ENCODE results near the gene CALD1. TPM values are rescaled to one million over a fixed set of nuclear protein-coding genes. Genes with fewer than 3 reads are reported as not detected.

CALD1 gene
- total RNA-seq, 4 donors from 2014 or later = 351 to 1,046 (median 551) TPM

DNA sequence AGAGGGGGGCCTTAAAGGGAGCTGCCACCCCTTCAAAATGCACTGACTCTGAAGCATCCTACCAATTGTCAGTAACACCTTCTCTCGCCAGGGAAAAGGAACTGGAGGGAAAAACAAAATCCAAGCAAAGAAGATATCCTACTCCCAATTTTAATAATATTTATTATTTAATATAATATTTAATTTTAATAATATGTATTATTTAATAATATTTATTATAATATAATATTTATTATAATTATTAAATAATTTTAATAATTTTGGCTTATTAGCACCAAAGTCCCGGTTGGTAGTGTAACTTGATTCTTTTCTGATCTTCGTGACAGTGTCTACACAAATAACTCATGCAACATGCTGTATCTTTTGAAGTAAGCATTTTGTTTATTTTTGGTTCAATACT is 148.3 kb downstream of the CALD1 start:
- no peaks in the 10 kb centered on the region for H3K27me3 ChIP-seq
- intact Hi-C loops (cut with DNase I; ENCODE audit: low total_unique reads) = no loop called here
- H3K9me3 ChIP-seq = no peaks in the 10 kb centered on the region
- no peaks in the 10 kb centered on the region for H3K36me3 ChIP-seq
- TF ChIP-seq POLR2A (IDR thresholded peaks at IDR 0.05) = no peak
- TF ChIP-seq, protein P1, sequence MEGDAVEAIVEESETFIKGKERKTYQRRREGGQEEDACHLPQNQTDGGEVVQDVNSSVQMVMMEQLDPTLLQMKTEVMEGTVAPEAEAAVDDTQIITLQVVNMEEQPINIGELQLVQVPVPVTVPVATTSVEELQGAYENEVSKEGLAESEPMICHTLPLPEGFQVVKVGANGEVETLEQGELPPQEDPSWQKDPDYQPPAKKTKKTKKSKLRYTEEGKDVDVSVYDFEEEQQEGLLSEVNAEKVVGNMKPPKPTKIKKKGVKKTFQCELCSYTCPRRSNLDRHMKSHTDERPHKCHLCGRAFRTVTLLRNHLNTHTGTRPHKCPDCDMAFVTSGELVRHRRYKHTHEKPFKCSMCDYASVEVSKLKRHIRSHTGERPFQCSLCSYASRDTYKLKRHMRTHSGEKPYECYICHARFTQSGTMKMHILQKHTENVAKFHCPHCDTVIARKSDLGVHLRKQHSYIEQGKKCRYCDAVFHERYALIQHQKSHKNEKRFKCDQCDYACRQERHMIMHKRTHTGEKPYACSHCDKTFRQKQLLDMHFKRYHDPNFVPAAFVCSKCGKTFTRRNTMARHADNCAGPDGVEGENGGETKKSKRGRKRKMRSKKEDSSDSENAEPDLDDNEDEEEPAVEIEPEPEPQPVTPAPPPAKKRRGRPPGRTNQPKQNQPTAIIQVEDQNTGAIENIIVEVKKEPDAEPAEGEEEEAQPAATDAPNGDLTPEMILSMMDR (IDR thresholded peaks at IDR 0.05) = no peak
- no peak for DNase-seq
- H3K27ac ChIP-seq = no peak overlapping the region
- H3K4me3 ChIP-seq = no peak overlapping the region
- H3K4me1 ChIP-seq = peaks cover 0 to 11% of the 10 kb centered on the region in 2 donors

DNA sequence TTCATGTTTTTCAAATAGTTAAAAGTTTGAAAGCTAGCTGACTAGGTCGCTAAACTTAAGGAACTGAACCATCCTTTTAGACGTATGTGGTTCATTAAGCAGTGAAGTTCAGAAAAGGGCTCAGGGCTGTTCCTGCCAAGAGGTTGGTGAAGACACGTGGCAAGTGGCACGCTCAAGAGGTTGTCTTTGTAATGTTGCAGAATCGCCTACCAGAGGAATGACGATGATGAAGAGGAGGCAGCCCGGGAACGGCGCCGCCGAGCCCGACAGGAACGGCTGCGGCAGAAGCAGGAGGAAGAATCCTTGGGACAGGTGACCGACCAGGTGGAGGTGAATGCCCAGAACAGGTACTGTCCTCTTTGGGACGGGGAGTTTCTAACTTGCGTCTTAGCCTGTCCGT is 149.1 kb downstream of the CALD1 start:
- Histone ChIP-seq H3K27me3 (no peaks in the 10 kb centered on the region), H3K27ac (no peak overlapping the region), H3K9me3 (no peaks in the 10 kb centered on the region), H3K36me3 (no peaks in the 10 kb centered on the region), H3K4me3 (no peak overlapping the region), H3K4me1 (peaks cover 0 to 12% of the 10 kb centered on the region in 2 donors)
- intact Hi-C loops (cut with DNase I; ENCODE audit: low total_unique reads) = no loop called here
- TF ChIP-seq POLR2A (IDR thresholded peaks at IDR 0.05) = no peak
- TF ChIP-seq, protein P1 (IDR thresholded peaks at IDR 0.05) = no peak
- DNase-seq = no peak

DNA sequence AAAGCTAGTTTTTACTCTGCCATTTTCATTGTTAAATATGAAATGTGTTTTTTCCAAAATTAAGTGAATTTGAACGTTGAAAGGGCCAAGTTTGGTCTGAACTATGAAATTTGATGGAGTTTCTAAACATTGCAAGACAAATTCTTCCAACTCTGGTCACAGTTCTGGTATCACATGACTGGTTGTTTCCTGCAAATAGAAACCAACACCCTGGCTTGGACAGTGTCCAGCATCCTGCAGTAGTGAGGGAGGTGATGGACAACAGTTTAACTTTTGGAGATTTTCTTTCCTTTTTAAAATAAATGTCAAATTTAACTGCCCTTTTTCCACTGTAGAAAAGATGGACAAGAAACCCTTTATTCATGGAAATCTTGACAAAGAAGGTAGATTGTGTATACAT is 152.1 kb downstream of the CALD1 start:
- Histone ChIP-seq H3K4me1 (peaks cover 0 to 12% of the 10 kb centered on the region in 2 donors), H3K27me3 (no peaks in the 10 kb centered on the region), H3K27ac (peak overlapping the region in 1 of 2 donors; percentile 27), H3K4me3 (no peak overlapping the region), H3K36me3 (no peaks in the 10 kb centered on the region), H3K9me3 (no peaks in the 10 kb centered on the region)
- TF ChIP-seq, protein P1 (IDR thresholded peaks at IDR 0.05) = no peak
- no peak for TF ChIP-seq POLR2A (IDR thresholded peaks at IDR 0.05)
- peak in 1 of 2 donors; percentile 29 for DNase-seq
- intact Hi-C loops (cut with DNase I; ENCODE audit: low total_unique reads) = no loop called here

DNA sequence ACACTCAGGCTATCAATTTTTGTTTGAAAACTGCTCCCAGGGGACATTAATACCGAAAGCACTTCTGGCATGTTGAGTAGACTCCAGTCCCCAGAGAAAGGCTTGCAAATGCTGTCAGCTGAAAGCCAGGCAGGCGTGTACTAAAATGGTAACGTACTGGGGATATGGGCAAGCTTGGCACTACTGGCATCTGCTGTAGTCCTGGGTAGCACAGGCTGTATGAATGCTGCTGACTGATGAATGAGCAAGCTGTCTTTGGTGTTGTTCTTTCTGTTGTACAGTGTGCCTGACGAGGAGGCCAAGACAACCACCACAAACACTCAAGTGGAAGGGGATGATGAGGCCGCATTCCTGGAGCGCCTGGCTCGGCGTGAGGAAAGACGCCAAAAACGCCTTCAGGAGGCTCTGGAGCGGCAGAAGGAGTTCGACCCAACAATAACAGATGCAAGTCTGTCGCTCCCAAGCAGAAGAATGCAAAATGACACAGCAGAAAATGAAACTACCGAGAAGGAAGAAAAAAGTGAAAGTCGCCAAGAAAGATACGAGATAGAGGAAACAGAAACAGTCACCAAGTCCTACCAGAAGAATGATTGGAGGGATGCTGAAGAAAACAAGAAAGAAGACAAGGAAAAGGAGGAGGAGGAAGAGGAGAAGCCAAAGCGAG is 153.4 kb downstream of the CALD1 start:
- no peaks in the 10 kb centered on the region for H3K27me3 ChIP-seq
- no peaks in the 10 kb centered on the region for H3K9me3 ChIP-seq
- no peak for TF ChIP-seq POLR2A (IDR thresholded peaks at IDR 0.05)
- TF ChIP-seq, protein P1 (IDR thresholded peaks at IDR 0.05) = no peak
- H3K27ac ChIP-seq = peak overlapping the region; percentile 55 to 78
- peak in 1 of 2 donors; percentile 30 for DNase-seq
- no peak overlapping the region for H3K4me3 ChIP-seq
- no peaks in the 10 kb centered on the region for H3K36me3 ChIP-seq
- peaks cover 0 to 12% of the 10 kb centered on the region in 2 donors for H3K4me1 ChIP-seq
- intact Hi-C loops (cut with DNase I; ENCODE audit: low total_unique reads) = no loop called here

DNA sequence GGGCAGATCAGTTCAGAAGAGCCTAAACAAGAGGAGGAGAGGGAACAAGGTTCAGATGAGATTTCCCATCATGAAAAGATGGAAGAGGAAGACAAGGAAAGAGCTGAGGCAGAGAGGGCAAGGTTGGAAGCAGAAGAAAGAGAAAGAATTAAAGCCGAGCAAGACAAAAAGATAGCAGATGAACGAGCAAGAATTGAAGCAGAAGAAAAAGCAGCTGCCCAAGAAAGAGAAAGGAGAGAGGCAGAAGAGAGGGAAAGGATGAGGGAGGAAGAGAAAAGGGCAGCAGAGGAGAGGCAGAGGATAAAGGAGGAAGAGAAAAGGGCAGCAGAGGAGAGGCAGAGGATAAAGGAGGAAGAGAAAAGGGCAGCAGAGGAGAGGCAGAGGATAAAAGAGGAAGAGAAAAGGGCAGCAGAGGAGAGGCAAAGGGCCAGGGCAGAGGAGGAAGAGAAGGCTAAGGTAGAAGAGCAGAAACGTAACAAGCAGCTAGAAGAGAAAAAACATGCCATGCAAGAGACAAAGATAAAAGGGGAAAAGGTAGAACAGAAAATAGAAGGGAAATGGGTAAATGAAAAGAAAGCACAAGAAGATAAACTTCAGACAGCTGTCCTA is 154.1 kb downstream of the CALD1 start:
- intact Hi-C loops (cut with DNase I; ENCODE audit: low total_unique reads) = no loop called here
- peaks cover 0 to 12% of the 10 kb centered on the region in 2 donors for H3K4me1 ChIP-seq

More for the DNA sequence above, 154.1 kb downstream of the CALD1 start:
- Histone ChIP-seq H3K4me3 (no peak overlapping the region), H3K9me3 (no peaks in the 10 kb centered on the region), H3K36me3 (no peaks in the 10 kb centered on the region), H3K27me3 (no peaks in the 10 kb centered on the region), H3K27ac (peak overlapping the region; percentile 55 to 78)
- no peak for DNase-seq
- TF ChIP-seq POLR2A (IDR thresholded peaks at IDR 0.05) = no peak
- TF ChIP-seq, protein P1 (IDR thresholded peaks at IDR 0.05) = no peak

Measured in uterus (tissue), 4 donors.